Adrenal gland (tissue), 12 donors: ENCODE measurements around the gene DIO1. TPM values are rescaled to one million over a fixed set of nuclear protein-coding genes. Genes with fewer than 3 reads are reported as not detected.
"Not testable (repeated sequence)": the region's sequence is repeated elsewhere in the genome, so short reads cannot be mapped to it uniquely, and the experiment has no call there.

Experiments
- DNase-seq, 7 donors: peaks; one replicate each; pipeline ENCODE4 v3.0.0-alpha.2; 2019 to 2020
- H3K27ac ChIP-seq, 5 donors: fragments of 200-600 bp; sonication (generic) in 4 of 5; 1 replicate in 3 of 5; 2 replicates in 2 of 5; pipeline versions ENCODE4 v1.5.1 to v1.8.0; 2016 to 2020; ENCODE audit warnings: mild to moderate bottlenecking in 1 of 5
- H3K27me3 ChIP-seq: fragments of 200-600 bp; 2 replicates; pipeline ENCODE4 v1.8.0; 2021
- H3K36me3 ChIP-seq, 2 donors: fragments of 200-600 bp; replicated peaks in 1 of 2; 1 replicate in 1 of 2; 2 replicates in 1 of 2; pipeline versions ENCODE4 v1.5.1 to v1.8.0; 2018 to 2022
- H3K4me1 ChIP-seq, 2 donors: fragments of 200-600 bp; replicated peaks in 1 of 2; 1 replicate in 1 of 2; 2 replicates in 1 of 2; pipeline versions ENCODE4 v1.5.1 to v1.8.0; 2018 to 2021
- H3K4me3 ChIP-seq, 4 donors: fragments of 200-600 bp; sonication (generic) in 3 of 4; one replicate each; pipeline ENCODE4 v1.5.1; 2016 to 2018
- H3K9me3 ChIP-seq, 3 donors: fragments of 200-600 bp; sonication (generic) in 1 of 3; replicated peaks in 1 of 3; 1 replicate in 2 of 3; 2 replicates in 1 of 3; pipeline versions ENCODE4 v1.5.1 to v1.8.0; 2016 to 2021
- CTCF ChIP-seq, 6 experiments: fragments of 450-650 bp in 4 of 6; fragments of 200-600 bp in 2 of 6; sonication (generic) in 1 of 6; IDR thresholded peaks; 1 replicate in 5 of 6; 2 replicates in 1 of 6; pipeline versions ENCODE4 v1.5.1 to v1.8.0; 2016 to 2021; ENCODE audit warnings: antibody characterized with exemption in 6 of 6, mild to moderate bottlenecking in 2 of 6, moderate library complexity in 1 of 6
- POLR2A ChIP-seq, 2 donors: fragments of 450-650 bp; IDR thresholded peaks; one replicate each; pipeline ENCODE4 v1.6.1; 2017; ENCODE audit warnings: antibody characterized with exemption in 2 of 2, mild to moderate bottlenecking in 2 of 2, moderate library complexity in 1 of 2
- WGBS, 4 donors: extraction: QIAGEN DNeasy Blood & Tissue Kit in 2 of 4; methylation state at CpG; one replicate each; pipeline versions ENCODE4 v1.1.5 to v1.1.7; 2013 to 2017; 5-methylcytosine and 5-hydroxymethylcytosine counted together
- intact Hi-C, 2 donors: fragments of 100-400 bp; cut with DNase I; formaldehyde crosslinking; loops; one replicate each; pipeline versions ENCODE4 v1.14.1 to v1.15.0; 2022 to 2023
- polyA plus RNA-seq, 3 donors: library from polyadenylated mRNA; stranded (reverse); fragments of 200-250 nt in 2 of 3; fragments of 350-450 nt in 1 of 3; fragmentation: Illumina TruSeq in 1 of 3; extraction: RNeasy Lipid Tissue Mini Kit (QIAGEN cat#74804) in 1 of 3; gene quantifications; one replicate each; pipeline ENCODE4 v1.2.3, GENCODE V29; 2013 to 2014
- total RNA-seq, 9 donors: library from RNA; depleted of rRNA in 4 of 9; stranded (reverse); fragments of >200 nt in 4 of 9; fragments of 120-200 nt in 1 of 9; fragmentation: NEBNext Ultra II Directional in 1 of 9; extraction: Animal tissue kit (Norgen Biotek cat#: 25700) in 1 of 9; gene quantifications; one replicate each; pipeline versions ENCODE4 v1.1.0 to v1.2.4, GENCODE V29; 2013 to 2023
- donor health status: healthy with polysubstance abuse.
- donor health status: Bipolar disorder and iron deficiency.
- donor health status: DM: yes; HTN: yes; CAD: no.
- donor health status: DM: no; HTN: no; CAD: no.
- donor health status: DM: no; HTN: no; CAD: no.
- donor health status: DM: yes; HTN: yes; CAD: no.

The DIO1 gene
- total and polyA plus RNA-seq, 12 donors = 0.03 to 1.5 (median 0.11) TPM; not detected in 7

- Histone ChIP-seq H3K4me1 (no peaks in the 10 kb centered on the region), H3K27me3 (no peaks in the 10 kb centered on the region), H3K4me3 (no peak overlapping the region), H3K27ac (no peak overlapping the region), H3K36me3 (peaks cover 0 to 48% of the 10 kb centered on the region in 2 donors), H3K9me3 (no peaks in the 10 kb centered on the region)
- TF ChIP-seq CTCF (IDR thresholded peaks at IDR 0.05) (peak; percentile 36 to 77 (median 68)), POLR2A (IDR thresholded peaks at IDR 0.05) (no peak)
- DNase-seq = peak in 1 of 7 donors; percentile 43
- WGBS, 4 donors = 47 to 50% (median 49%) methylated on average over 5 of the region's 5 CpGs
- intact Hi-C loops = loop anchor here (5.0 to 10.0 kb wide), 3 partner anchors 79 to 156 kb away; no protein-coding TSS in a partner anchor
Observed at GRCh38 chr1:53878492-53879105, 15.4 kb upstream of the DIO1 start.

- H3K4me1 ChIP-seq, DNase-seq, H3K9me3 ChIP-seq, H3K27ac ChIP-seq, H3K4me3 ChIP-seq, intact Hi-C loops, H3K27me3 ChIP-seq: not testable (repeated sequence)
- WGBS, 4 donors = 93 to 98% (median 96%) methylated on average over 2 of the region's 2 CpGs
- H3K36me3 ChIP-seq = peaks cover 0 to 30% of the 10 kb centered on the region in 2 donors
Observed at GRCh38 chr1:53881853-53882252, 12.1 kb upstream of the DIO1 start.

- intact Hi-C loops, H3K27me3 ChIP-seq, H3K4me3 ChIP-seq, H3K27ac ChIP-seq, H3K9me3 ChIP-seq, H3K4me1 ChIP-seq: not testable (repeated sequence)
- peaks cover 0 to 22% of the 10 kb centered on the region in 2 donors for H3K36me3 ChIP-seq
- DNase-seq = peak in 1 of 7 donors; percentile 37
- 90 to 99% (median 94%) methylated on average over 6 of the region's 6 CpGs for WGBS, 4 donors
Observed at GRCh38 chr1:53883600-53883999, 10.4 kb upstream of the DIO1 start.

DNA sequence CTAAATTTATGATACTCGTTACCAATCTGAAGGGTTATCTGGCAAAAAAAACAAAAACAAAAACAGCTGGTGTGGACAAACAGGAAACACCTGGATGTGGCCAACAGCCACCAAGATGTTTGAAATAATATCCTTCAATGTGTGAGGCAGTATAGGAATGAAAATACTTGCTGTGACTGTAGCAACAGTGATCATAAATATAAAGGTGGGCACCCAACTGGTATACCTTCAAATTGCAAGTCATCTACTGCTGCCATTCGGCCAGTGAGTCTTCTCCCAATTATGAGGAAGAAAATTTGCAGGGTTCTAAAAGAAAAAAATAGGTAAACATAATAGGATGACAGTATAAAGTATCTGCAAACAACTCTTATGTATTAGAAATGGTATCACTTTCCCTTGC, 5.3 kb upstream of the DIO1 start:
- H3K9me3 ChIP-seq = no peaks in the 10 kb centered on the region
- no peak for TF ChIP-seq POLR2A (IDR thresholded peaks at IDR 0.05)
- TF ChIP-seq CTCF (IDR thresholded peaks at IDR 0.05) = no peak
- 44 to 54% (median 48%) methylated on average over 2 of the region's 2 CpGs for WGBS, 4 donors
- H3K36me3 ChIP-seq = peaks cover 0 to 4% of the 10 kb centered on the region in 2 donors
- H3K4me3 ChIP-seq = peak overlapping the region in 1 of 4 donors; percentile 77
- peaks cover 10 to 21% of the 10 kb centered on the region in 2 donors for H3K4me1 ChIP-seq
- H3K27ac ChIP-seq = peak overlapping the region in 1 of 5 donors; percentile 79
- no peaks in the 10 kb centered on the region for H3K27me3 ChIP-seq
- DNase-seq = peak in 1 of 7 donors; percentile 6
- intact Hi-C loops = loop anchor here in 1 of 2 donors (5.0 kb wide), 1 partner anchor 54 kb away; no protein-coding TSS in a partner anchor

- intact Hi-C loops = loop anchor here (5.0 to 10.0 kb wide), 2 partner anchors 53 to 55 kb away; partner anchors contain the start of genes IFT25 (in 1 of the 2) and LRRC42 (in 1 of the 2)
- 1 to 5% (median 2%) methylated on average over 27 to 62 of the region's 62 CpGs for WGBS, 4 donors
- H3K9me3 ChIP-seq = no peaks in the 10 kb centered on the region
- TF ChIP-seq POLR2A (IDR thresholded peaks at IDR 0.05) (peak; percentile 5 to 70), CTCF (IDR thresholded peaks at IDR 0.05) (no peak)
- peaks cover 10 to 21% of the 10 kb centered on the region in 2 donors for H3K4me1 ChIP-seq
- H3K4me3 ChIP-seq = peak within 1 kb of the TSS; percentile 21 to 94 (median 71)
- DNase-seq = peak; percentile 90 to 95 (median 92)
- H3K27ac ChIP-seq = peak within 1 kb of the TSS; percentile 39 to 79 (median 79)
- peaks cover 0 to 4% of the 10 kb centered on the region in 2 donors for H3K36me3 ChIP-seq
- H3K27me3 ChIP-seq = no peaks in the 10 kb centered on the region
Observed at GRCh38 chr1:53889304-53890298, 4.4 kb upstream of the DIO1 start, which contains the start of gene YIPF1. Gene YIPF1, minus strand, starts transcription at chr1:53889797. Its CDS starts 860 bp downstream, at chr1:53888937.
